ENCODE data around the gene GPRIN2.
"Not testable (repeated sequence)": the region's sequence is repeated elsewhere in the genome, so short reads cannot be mapped to it uniquely, and the experiment has no call there.

GPRIN2 gene

DNA sequence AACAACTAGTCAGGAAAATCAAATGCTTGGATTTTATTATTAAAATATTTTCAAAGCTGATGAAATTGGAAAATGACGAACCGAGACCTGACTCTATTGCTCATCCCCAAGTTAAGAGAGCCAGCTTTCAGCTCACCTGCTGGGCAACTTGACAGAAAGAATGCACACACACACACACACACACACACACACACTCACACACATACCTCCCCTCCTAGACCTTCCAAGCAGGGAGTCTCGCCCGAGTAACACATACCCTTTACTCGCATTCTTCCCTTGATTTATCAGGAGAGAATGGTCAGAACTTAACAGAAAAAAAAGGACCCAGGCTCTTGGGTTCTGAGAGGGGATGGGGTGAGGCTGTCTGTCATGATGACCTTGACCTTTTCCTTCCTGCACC, 19.1 kb downstream of the GPRIN2 start:
- no peak for DNase-seq (ENCODE audit: low spot score)

DNA sequence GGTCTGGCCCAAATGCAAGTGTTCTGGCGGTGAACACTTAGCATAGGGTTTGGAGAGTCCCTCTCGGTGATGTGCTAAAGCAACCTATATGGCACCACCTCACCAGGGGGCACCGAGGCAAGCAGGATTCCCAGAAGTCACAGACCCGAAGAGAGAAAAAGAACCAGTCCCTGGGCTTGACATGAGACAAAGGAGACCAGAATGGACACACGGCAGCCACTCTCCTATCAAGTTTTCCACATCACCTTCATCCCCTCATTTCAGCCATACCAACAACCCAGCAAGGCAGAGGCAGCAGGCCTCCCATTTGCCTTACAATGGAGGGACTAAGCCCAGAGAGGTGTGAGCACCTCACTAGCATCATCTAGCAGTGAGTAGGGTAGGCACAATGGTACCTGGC, 19.7 kb downstream of the GPRIN2 start:
- DNase-seq (ENCODE audit: low spot score) = no peak

DNA sequence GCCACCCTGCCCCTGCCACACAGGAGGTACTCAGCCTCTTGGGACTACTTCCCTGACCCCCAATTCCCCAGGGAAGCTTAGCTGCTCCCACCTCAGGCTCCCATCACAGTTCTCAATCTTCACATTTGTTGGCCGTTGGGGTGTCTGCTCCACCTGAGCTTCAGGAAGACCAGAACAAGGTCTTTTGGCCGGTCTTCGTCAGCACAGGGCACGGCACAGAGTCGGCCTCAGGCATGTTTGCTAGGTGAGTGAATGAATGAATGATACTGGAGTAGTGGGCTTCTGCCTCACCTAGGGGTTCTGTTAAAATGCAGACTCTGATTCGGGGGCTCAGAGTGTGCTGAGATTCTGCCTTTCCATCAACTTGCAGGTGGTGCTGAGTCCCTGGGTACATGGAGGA, 20.3 kb downstream of the GPRIN2 start:
- no peak for DNase-seq (ENCODE audit: low spot score)

DNA sequence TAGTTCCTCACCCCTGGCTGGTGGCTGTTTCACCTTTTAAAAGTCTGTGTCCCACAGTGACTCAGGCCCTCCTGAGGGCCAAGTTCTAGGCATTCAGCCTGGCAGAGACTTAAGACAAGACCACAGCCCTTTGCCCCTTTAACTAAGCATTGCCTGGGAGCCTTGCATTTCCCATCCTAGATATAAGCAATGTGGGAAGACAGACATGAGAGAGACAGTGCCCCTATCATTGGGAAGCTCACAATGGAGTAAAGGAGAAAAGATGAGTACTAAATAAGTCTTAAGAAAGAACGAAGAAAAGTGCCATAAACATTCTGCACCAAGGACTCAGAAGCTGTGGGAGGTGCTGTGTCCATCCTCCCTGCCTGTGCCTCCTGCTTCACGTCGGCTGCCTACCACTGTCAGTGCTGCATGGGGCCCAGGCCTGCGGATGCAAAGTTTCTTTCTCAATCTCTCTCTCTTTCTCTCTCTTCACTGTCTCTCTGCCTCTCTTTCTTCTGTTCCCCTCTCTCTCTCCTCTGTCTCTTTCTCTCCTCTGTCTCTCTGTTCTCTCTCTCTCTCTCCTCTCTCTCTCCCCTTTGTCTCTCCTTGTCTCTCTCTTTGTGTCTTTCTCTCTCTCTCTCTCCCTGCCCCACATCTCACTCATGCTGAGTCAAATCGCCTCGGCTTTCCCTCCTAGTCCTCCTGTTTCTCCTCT, 21.5 kb downstream of the GPRIN2 start:
- DNase-seq (ENCODE audit: low spot score) = no peak

DNA sequence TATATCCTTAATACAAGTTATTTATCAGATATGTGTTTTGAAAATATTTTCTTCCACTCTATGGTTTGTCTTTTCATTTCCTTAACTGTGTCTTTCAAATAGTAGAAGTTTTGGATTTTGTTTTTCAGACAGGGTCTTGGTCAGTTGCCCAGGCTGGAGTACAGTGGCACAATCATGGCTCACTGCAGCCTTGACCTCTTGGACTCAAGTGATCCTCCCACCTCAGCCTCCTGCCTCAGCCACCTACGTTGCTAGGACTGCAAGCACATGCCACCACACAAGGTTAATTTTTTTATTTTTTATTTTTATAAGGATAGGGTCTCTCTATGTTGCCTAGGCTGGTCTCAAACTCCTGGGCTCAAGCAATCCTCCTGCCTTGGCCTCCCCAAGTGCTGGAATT, 24.2 kb downstream of the GPRIN2 start:
- DNase-seq (ENCODE audit: low spot score) = not testable (repeated sequence)

DNA sequence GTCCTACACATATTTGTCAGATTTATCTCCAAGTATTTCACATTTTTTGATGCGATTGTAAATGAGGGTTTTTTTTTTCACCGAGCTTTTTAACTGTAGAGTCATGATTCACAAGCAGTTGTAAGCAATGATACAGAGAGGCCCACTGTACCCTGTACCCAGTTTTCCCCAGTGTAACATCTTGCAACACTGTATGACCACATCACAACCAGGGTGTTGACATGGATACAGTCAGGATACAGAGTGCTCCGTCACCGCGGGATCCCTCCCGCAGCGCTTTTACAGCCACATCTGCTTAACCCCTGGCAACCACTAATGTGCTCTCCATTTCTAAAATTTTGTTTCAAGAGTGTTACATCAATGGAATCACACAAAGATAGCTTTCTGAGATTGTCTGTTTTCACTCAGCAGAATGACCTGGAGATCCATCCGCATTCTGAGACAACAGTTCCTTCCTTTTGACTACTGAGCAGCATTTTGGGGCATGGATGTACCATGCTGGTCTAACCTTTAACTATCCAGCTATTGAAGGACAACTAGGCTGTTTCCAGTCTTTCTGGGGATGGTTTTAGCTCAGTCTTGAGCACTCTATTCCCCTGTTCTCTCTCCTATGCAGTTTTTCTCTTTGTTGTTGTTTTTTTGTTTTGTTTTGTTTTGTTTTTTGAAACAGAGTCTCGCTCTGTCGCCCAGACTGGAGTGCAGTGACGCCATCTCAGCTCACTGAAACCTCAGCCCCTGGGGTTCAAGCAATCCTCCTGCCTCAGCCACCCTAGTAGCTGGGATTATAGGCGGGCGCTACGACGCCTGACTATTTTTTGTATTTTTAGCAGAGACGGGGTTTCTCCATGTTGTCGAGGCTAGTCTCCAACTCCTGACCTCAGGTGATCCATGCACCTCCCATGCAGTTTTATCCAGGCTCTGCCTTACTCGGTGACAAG, 25.9 kb downstream of the GPRIN2 start:
- DNase-seq (ENCODE audit: low spot score) = no peak

DNA sequence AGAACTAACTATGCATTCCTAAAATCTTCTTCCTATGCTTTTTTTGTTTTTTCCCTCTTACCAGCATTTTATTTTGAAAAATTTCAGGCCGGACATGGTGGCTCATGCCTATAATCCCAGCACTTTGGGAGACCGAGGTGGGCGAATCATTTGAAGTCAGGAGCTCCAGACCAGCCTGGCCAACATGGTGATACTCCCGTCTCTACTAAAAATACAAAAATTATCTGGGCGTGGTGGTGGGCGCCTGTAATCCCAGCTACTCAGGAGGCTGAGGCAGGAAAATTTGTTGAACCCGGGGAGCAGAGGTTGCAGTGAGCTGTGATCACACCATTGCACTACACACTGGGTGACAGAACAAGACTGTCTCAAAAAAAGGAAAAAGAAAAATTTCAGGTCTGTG, 26.7 kb downstream of the GPRIN2 start:
- DNase-seq (ENCODE audit: low spot score) = not testable (repeated sequence)

DNA sequence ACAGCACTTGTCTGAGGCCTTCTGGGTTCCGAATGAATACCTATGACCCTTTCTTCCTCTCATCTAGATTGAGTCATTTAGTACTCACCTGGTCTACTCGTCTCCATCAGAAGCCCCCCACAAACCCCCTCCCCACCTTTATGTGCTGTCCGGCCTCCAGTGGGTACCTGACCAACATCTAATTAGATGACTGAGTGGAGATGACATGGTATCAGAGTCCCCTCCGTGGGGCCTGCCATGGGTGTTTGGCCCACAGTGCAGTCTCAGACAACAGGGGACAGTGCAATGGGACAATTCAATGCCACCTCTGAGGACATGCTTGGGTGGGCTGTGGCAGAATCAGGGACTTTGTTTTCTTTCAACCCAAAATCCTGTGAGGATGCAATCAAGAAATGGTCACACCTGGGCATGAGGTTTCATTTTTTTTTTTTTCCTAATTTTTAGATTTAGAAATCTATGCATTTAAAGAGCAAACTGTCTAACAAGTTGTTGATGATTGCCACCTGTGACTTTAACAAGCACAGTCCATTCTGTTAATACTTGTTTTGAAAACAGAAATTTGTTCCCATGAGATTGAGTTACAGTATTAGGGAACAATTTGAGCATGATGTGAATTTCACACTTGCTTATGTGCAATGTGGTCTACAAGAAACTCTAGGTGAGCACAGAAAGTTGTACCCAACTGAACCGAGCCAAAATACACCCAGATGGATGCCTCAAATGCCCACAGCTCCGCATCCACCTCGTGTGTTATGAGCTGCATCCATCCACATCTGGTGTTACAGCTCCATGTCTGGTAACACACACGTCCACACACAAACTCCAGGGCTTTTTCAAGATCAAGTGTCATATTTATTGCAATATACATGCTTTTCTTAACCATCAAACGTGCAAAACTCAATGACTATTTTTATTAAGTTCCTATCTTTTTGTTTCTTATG, 27.5 kb downstream of the GPRIN2 start:
- DNase-seq (ENCODE audit: low spot score) = no peak

DNA sequence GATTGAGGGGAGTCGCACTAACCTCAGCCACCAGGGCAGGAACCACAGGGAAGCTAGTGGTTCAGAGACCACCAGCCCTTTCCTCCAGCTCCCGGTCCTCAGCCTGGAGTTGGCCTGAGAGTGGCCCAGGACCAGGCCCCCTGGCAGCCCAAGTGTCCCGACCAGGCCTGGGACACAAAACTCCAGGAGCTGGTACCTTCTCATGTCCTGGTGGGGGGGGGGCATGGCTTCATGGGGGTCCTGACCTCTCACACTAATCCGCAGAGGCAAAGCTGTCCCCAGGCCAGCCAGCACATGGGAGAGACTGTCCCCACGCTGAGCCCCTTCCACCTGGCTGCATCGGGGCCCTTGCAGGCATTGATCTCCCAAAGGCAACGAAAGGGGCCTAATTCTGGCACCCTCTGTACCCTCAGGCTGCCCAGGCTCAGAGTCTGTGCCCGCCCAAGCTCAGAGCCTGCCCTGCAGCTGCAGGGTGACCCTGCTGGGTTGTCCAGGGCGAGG, 28.2 kb downstream of the GPRIN2 start:
- DNase-seq (ENCODE audit: low spot score) = no peak

DNA sequence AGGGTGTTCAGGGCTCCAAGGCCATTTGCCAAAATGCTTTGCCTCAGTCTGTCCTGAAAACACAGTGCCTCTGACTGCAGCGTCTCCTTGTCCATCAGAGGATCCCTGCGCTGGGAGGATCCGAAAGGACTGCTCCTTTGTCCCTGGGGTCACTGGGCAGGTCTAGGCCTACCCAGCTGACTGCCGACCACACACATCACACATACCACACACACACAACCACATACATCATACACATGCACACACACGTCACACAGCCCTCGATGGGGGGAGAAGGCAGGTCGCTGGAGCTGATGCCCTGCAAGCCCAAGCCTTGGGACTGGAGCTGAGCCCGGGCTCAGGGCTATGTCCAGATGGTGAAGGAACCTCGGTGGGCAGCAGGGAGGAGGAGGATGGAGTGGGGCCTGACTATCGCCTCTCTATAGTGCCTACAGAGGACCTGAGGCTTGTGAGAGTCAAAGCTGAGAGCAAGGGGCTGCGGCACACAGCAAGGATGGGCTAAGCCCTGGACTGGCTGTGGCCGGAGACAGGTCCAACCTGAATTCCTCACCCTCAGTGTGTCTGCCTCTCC, 29.1 kb downstream of the GPRIN2 start:
- no peak for DNase-seq (ENCODE audit: low spot score)

DNA sequence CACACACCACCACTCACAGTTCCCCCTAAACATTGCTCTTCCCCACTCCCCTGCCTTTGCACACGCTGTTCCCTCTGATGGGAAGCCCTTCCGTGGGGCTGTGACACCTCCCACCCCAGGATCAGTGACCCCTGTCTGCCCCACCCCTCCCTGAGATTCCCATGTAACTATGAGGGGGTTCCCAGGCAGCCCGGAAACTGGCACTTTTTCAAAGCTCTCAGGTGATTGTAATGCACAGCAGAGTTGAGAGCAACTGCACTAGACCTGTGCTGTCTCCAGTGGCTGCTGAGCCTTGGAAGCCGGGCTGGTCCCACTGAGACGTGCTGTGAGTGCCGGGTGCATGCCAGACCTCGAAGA, 29.8 kb downstream of the GPRIN2 start:
- no peak for DNase-seq (ENCODE audit: low spot score)

DNA sequence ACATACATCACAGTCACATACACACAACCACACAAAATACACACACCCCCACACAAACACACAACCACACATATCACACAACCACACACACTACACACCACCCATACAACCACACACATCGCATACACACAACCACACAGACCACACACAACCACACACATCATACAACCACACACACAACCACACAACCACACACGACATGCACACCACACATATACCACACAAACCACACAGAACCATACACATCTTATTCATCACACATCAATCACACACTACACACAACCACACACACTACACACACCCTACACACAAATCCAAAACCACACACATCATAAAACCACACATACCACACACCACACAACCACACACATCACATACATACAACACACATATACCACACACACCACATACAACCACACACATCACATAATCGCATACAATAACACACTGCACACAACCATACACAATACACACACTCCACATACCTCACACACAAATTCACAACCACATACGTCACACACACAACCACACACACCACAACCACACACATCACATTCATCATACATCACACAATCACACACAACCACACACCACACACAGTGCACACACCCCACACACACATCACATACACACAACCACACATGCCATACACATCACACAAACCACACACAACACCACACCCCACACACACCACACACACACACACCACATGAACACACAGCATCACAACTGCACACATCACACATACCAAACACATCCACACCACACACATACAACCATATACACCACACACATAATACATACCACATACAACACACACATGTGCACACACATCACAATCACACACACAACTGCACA, 30.4 kb downstream of the GPRIN2 start:
- DNase-seq (ENCODE audit: low spot score) = no peak

DNA sequence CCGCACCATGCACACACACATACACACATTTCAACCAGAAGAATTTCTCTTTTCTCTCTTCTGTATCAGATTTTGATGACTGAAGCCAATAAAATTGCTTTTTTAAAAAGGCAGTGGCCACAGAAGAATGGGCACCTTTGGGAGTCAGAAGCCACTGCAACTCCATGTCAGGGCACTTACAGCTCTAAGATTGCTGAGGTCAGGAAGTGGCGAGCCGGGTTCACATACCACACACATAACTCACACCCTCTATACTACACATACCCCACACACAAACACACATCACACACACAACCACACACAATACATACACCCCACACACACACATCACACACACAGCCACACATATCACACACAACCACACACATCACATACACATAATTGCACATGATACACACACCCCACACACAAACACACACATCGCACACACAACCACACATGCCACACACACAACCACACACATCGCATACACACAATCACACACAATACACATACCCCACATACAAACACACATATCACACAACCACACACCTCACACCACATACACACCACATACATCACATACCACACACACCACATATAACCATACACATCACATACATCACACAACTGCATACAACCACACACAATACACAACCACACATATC, 31.2 kb downstream of the GPRIN2 start:
- DNase-seq (ENCODE audit: low spot score) = no peak

DNA sequence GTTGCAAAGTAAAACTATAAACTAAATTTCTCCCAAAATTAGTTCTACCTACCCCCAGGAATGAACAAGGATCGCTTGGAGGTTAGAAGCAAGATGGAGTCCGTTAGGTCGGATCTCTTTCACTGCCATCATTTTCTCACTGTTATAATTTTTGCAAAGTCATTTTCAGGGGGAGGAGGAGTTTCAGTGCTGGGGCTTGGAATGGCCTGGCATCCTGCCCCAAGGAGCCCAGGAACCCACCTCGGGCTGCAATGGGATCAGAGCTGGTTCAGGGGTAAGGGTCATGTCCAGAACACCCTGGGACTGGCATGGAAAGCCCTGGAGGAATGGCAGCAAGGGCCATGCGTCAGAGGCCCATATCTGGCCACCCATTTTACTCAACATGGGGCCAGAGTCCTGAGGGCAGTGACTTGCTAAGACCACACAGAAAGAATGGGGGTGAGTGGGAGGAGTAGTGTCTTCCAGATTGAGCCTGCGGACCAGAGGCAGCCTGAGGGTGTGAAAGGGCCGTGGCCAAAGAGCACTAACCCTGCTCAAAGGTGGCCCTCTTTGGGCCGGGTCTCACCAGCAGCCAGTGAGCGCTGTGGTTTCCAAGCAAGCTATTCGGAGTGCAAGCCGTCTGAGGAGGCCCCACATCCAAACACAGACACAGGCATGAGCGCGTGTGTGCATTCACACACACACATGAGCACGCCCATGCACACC, 31.8 kb downstream of the GPRIN2 start:
- DNase-seq (ENCODE audit: low spot score) = no peak

DNA sequence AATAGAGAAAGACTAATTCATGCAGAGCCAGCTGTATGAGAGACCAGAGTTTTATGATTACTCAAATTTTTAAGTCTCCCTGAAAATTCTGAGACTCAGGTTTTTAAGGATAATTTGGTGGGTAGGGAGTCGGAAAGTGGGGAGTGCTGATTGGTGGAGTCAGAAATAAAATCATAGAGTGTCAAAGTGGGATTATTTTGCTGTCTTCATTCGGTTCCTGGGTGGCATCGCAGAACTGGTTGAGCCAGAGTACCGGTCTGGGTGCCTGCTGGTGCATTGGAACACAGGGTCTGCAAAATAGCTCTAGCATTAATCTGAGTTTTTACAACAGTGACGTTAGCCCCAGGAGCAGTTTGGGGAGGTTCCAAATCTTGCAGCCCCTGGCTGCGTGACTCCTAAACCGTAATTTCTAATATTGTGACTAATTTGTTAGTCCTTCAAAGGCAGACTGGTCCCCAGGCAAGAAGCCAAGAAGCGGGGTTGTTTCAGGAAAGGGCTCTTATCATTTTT, 32.4 kb downstream of the GPRIN2 start:
- DNase-seq (ENCODE audit: low spot score) = no peak

DNA sequence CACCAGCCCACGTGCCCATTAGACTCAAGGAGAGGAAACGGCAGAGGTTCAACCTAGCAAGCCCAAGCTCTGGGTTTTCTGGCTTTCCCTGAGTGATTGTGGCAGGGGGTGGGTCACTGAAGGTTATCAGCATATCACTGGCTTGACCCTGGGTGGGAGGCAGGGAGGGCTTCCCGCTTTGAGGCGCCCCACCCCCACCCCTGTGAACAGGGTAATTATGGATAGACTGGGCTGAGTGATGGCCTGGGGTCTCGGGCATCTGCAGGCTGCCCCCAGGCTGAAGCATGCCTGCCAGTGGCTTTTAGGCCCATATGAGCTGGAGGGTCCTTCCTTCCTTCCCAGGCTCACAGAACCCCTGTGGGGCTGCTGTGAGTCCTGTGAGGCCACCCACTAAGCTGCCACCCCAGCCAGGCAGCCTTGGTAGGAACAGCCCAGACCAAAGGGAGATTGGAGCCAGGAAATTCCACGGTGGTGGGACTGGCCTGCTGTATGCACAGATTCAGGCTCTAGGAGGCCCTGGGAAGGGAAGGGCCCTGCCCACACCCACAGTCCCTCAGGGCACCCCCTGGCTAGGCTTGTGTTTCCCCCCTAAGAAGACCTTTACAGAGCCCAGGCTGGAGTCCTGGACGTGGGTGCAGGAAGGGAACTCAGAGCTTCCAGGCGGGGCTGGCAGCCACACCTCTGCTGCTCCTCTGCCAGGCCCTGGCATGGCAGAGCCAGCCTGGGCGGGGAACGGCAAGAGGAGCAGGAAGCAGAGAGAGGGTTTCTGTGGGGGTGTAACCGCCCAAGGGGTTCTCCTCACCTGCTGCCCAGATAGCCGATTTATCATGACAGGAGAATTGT, 33.1 kb downstream of the GPRIN2 start:
- no peak for DNase-seq (ENCODE audit: low spot score)

DNA sequence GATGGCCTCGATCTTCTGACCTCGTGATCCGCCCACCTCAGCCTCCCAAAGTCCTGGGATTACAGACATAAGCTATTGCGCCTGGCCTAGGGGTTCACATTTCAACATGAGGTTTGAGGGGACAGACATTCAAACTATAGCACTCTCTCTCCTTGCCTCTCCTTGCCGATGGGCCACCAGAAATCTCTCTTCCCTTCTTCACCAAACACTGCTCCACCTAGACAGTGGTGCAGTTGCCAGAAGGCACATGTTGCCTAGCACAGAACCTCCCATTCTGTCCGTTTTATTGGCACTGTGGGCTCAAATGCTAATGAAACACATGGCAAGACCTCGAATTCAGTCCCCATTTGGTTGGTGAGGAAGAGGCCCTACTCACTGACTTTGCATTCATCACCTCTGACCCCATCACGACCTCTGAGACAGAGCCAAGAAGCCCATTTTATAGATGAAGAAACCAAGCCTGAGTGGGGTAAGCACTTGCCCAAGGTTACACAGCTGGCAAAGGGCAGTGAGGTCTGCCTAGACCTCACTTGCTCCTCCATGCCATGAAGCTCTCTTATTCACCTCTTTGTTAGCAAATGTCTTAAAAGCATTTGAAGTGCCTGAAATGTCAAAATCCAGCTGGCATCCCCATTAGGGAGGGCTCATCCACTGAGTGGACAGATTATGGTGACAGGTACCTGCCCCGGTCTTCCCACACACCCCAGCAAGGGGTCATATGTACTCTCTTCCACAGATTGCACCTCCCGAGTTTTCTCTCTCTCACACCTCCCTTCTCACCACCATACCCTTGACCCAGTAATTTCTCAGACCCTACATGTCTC, 34.0 kb downstream of the GPRIN2 start:
- no peak for DNase-seq (ENCODE audit: low spot score)

DNA sequence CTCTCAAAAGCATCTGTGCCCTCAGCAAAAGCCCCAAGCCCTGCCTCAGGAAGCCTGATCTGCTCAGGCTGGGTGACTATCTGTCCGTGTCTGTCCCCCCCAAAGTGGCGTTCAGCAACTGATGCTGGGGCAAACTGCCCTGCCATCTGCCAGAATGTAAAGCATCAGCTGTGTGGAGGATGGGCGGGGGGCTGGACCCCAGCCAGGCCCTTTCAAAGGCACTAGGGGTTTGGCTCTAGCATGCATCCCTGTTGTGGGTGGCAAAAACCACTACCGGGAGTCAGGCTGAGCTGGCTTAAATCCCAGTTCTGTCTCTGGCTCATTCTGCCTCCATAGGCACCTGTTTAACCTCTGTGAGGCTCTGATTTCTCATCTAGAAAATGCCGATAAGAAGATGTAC, 35.5 kb downstream of the GPRIN2 start:
- DNase-seq (ENCODE audit: low spot score) = no peak
